Gastroesophageal sphincter (tissue), 3 donors: Measurements from ENCODE around the gene NUP42.

ENCODE experiments used
- EP300 ChIP-seq: sonication (generic); formaldehyde crosslinking; IDR thresholded peaks from one replicate; pipeline ENCODE4 v1.6.1; 2017; ENCODE audit warnings: antibody characterized with exemption, mild to moderate bottlenecking
- TF ChIP-seq, protein P1 (sequence below), 4 experiments: fragments of 200-600 bp in 2 of 4; fragments of 450-650 bp in 2 of 4; sonication (generic) in 1 of 4; IDR thresholded peaks; one replicate each; pipeline ENCODE4 v1.5.1; 2017 to 2019; ENCODE audit warnings: antibody characterized with exemption in 4 of 4, mild to moderate bottlenecking in 2 of 4, moderate library complexity in 2 of 4

DNA sequence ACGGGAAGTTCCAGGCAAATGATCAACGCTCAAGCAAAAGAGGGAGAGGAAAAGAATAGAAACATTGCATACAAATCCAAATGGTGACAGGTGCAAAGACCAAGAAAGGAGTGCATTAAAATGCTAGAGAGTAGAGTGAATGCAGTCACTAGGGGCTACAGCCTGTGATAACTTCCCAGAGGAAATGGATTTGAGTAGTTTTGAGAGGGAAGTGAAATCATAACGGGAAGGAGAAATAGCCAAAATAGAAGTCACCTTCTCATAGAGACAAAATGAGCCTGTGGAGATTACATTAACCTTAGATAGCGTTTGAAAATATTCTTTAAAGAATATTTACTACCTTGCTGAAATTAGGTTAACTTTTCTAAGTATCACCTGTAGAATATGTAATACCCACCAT is 26.5 kb downstream of the NUP42 start:
- TF ChIP-seq, protein P1, sequence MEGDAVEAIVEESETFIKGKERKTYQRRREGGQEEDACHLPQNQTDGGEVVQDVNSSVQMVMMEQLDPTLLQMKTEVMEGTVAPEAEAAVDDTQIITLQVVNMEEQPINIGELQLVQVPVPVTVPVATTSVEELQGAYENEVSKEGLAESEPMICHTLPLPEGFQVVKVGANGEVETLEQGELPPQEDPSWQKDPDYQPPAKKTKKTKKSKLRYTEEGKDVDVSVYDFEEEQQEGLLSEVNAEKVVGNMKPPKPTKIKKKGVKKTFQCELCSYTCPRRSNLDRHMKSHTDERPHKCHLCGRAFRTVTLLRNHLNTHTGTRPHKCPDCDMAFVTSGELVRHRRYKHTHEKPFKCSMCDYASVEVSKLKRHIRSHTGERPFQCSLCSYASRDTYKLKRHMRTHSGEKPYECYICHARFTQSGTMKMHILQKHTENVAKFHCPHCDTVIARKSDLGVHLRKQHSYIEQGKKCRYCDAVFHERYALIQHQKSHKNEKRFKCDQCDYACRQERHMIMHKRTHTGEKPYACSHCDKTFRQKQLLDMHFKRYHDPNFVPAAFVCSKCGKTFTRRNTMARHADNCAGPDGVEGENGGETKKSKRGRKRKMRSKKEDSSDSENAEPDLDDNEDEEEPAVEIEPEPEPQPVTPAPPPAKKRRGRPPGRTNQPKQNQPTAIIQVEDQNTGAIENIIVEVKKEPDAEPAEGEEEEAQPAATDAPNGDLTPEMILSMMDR (IDR thresholded peaks at IDR 0.05) = no peak
- no peak for TF ChIP-seq EP300
